ENCODE measurements around the gene MYO5B.

Gene MYO5B

GRCh38 chr18:49846718-49847470 is 348.1 kb downstream of the MYO5B start:
- H3K4me3 ChIP-seq (ENCODE audit: low read depth, low read length): no peak overlapping the region
- TF ChIP-seq MYC (IDR thresholded peaks at IDR 0.05; ENCODE audit: low read depth, low read length): no peak
- TF ChIP-seq MAX (IDR thresholded peaks at IDR 0.05; ENCODE audit: low read depth, low read length): no peak
- TF ChIP-seq POLR2A (IDR thresholded peaks at IDR 0.05; ENCODE audit: extremely low read depth, insufficient read length): no peak
- TF ChIP-seq CTCF (IDR thresholded peaks at IDR 0.05; ENCODE audit: low read depth, low read length): no peak
- DNase-seq (ENCODE audit: low read depth): no peak

GRCh38 chr18:49846361-49846662 is 348.6 kb downstream of the MYO5B start:
- TF ChIP-seq CTCF (IDR thresholded peaks at IDR 0.05; ENCODE audit: low read depth, low read length) (no peak), POLR2A (IDR thresholded peaks at IDR 0.05; ENCODE audit: extremely low read depth, insufficient read length) (no peak), MAX (IDR thresholded peaks at IDR 0.05; ENCODE audit: low read depth, low read length) (no peak), MYC (IDR thresholded peaks at IDR 0.05; ENCODE audit: low read depth, low read length) (no peak)
- no peak for DNase-seq (ENCODE audit: low read depth)
- no peak overlapping the region for H3K4me3 ChIP-seq (ENCODE audit: low read depth, low read length)

- H3K4me3 ChIP-seq (ENCODE audit: low read depth, low read length): no peak overlapping the region
- TF ChIP-seq POLR2A (IDR thresholded peaks at IDR 0.05; ENCODE audit: extremely low read depth, insufficient read length) (no peak), MAX (IDR thresholded peaks at IDR 0.05; ENCODE audit: low read depth, low read length) (no peak), CTCF (IDR thresholded peaks at IDR 0.05; ENCODE audit: low read depth, low read length) (no peak), MYC (IDR thresholded peaks at IDR 0.05; ENCODE audit: low read depth, low read length) (no peak)
- no peak for DNase-seq (ENCODE audit: low read depth)
Measured at GRCh38 chr18:49845629-49846360, 349.2 kb downstream of the MYO5B start.

- TF ChIP-seq MYC (IDR thresholded peaks at IDR 0.05; ENCODE audit: low read depth, low read length): no peak
- TF ChIP-seq POLR2A (IDR thresholded peaks at IDR 0.05; ENCODE audit: extremely low read depth, insufficient read length): no peak
- TF ChIP-seq MAX (IDR thresholded peaks at IDR 0.05; ENCODE audit: low read depth, low read length): no peak
- TF ChIP-seq CTCF (IDR thresholded peaks at IDR 0.05; ENCODE audit: low read depth, low read length): no peak
- no peak overlapping the region for H3K4me3 ChIP-seq (ENCODE audit: low read depth, low read length)
- DNase-seq (ENCODE audit: low read depth): no peak
Measured at GRCh38 chr18:49844903-49845302, 350.0 kb downstream of the MYO5B start.

GRCh38 chr18:49843778-49844625 is 350.9 kb downstream of the MYO5B start:
- no peak for DNase-seq (ENCODE audit: low read depth)
- no peak overlapping the region for H3K4me3 ChIP-seq (ENCODE audit: low read depth, low read length)
- TF ChIP-seq CTCF (IDR thresholded peaks at IDR 0.05; ENCODE audit: low read depth, low read length) (no peak), MAX (IDR thresholded peaks at IDR 0.05; ENCODE audit: low read depth, low read length) (no peak), MYC (IDR thresholded peaks at IDR 0.05; ENCODE audit: low read depth, low read length) (no peak), POLR2A (IDR thresholded peaks at IDR 0.05; ENCODE audit: extremely low read depth, insufficient read length) (no peak)

Data from NB4 (cell line).